Karpas-422 (cell line): ENCODE data around the gene VWA8. TPM values are rescaled to one million over a fixed set of nuclear protein-coding genes. Genes with fewer than 3 reads are reported as not detected.

Experiments
- DNase-seq: peaks from one replicate; pipeline ENCODE4 v3.0.0-alpha.2; 2015
- H2AFZ ChIP-seq: fragments of 200-600 bp; sonication (generic); 2 replicates; pipeline ENCODE4 v1.6.1; 2014; ENCODE audit warnings: antibody characterized with exemption, low read length, mixed read lengths
- H3K27ac ChIP-seq: fragments of 200-600 bp; sonication (generic); 2 replicates; pipeline ENCODE4 v1.5.1; 2014; ENCODE audit warnings: mild to moderate bottlenecking, low read length, moderate library complexity
- H3K27me3 ChIP-seq: fragments of 200-600 bp; sonication (generic); 2 replicates; pipeline ENCODE4 v1.6.1; 2014; ENCODE audit warnings: low read length, mixed read lengths
- H3K36me3 ChIP-seq: fragments of 200-600 bp; sonication (generic); 2 replicates; pipeline ENCODE4 v1.6.1; 2014; ENCODE audit warnings: low read length, mixed read lengths; ENCODE audit not compliant: insufficient read depth
- H3K4me1 ChIP-seq: fragments of 200-600 bp; sonication (generic); 2 replicates; pipeline ENCODE4 v1.6.1; 2014; ENCODE audit warnings: mild to moderate bottlenecking, low read length, mixed read lengths
- H3K4me2 ChIP-seq: fragments of 200-600 bp; sonication (generic); 2 replicates; pipeline ENCODE4 v1.6.1; 2014; ENCODE audit warnings: low read length, low read depth, mild to moderate bottlenecking; ENCODE audit not compliant: poor library complexity, severe bottlenecking
- H3K4me3 ChIP-seq: fragments of 200-600 bp; sonication (generic); 2 replicates; pipeline ENCODE4 v1.5.1; 2014; ENCODE audit warnings: mild to moderate bottlenecking, antibody characterized with exemption, low read length, mixed read lengths
- H3K79me2 ChIP-seq: fragments of 200-600 bp; sonication (generic); 2 replicates; pipeline ENCODE4 v1.6.1; 2014; ENCODE audit warnings: mild to moderate bottlenecking, low read length, mixed read lengths
- H3K9ac ChIP-seq: fragments of 200-600 bp; sonication (generic); 2 replicates; pipeline ENCODE4 v1.6.0; 2014; ENCODE audit warnings: low read length
- H3K9me2 ChIP-seq: fragments of 200-600 bp; sonication (generic), shearing (Covaris generic); replicated peaks from 2 replicates; pipeline ENCODE4 v1.6.0; 2014; ENCODE audit warnings: mild to moderate bottlenecking, low read length, moderate library complexity; ENCODE audit not compliant: insufficient read depth
- H3K9me3 ChIP-seq: fragments of 300-700, 200-600 bp; sonication (generic); 2 replicates; pipeline ENCODE4 v1.6.1; 2014; ENCODE audit warnings: low read length, mixed read lengths
- H4K20me1 ChIP-seq: fragments of 200-600 bp; sonication (generic); 2 replicates; pipeline ENCODE4 v1.6.1; 2014; ENCODE audit warnings: mild to moderate bottlenecking, antibody characterized with exemption, low read length, low read depth; ENCODE audit not compliant: insufficient read depth
- total RNA-seq: library from RNA; depleted of rRNA; stranded (reverse); fragments of >200 nt; shearing (Covaris generic); gene quantifications from 2 replicates; pipeline ENCODE4 v1.2.3, GENCODE V29; 2014; ENCODE audit warnings: low replicate concordance

Gene VWA8
- total RNA-seq, 1 experiment from 2014 or later = 35.7 TPM

GRCh38 chr13:41696163-41697003, 264.5 kb downstream of the VWA8 start:
- no peaks in the 10 kb centered on the region for H3K9me3 ChIP-seq
- H3K9ac ChIP-seq = no peak overlapping the region
- H2AFZ ChIP-seq = no peak overlapping the region
- no peaks in the 10 kb centered on the region for H3K27me3 ChIP-seq
- H3K4me3 ChIP-seq = no peak overlapping the region
- H3K4me1 ChIP-seq = peaks cover 39% of the 10 kb centered on the region
- DNase-seq = no peak
- no peaks in the 10 kb centered on the region for H3K9me2 ChIP-seq
- H3K4me2 ChIP-seq = no peak overlapping the region
- no peaks in the 10 kb centered on the region for H4K20me1 ChIP-seq
- no peaks in the 10 kb centered on the region for H3K79me2 ChIP-seq
- H3K36me3 ChIP-seq = no peaks in the 10 kb centered on the region; the same call in 1 of the 2 replicates
- H3K27ac ChIP-seq = no peak overlapping the region

GRCh38 chr13:41694545-41695301, 266.2 kb downstream of the VWA8 start:
- no peak overlapping the region for H3K9ac ChIP-seq
- no peak for DNase-seq

GRCh38 chr13:41693434-41693833, 267.5 kb downstream of the VWA8 start:
- DNase-seq = no peak
- Histone ChIP-seq H3K79me2 (no peaks in the 10 kb centered on the region), H3K36me3 (no peaks in the 10 kb centered on the region; the same call in 1 of the 2 replicates), H3K27ac (no peak overlapping the region), H3K27me3 (no peaks in the 10 kb centered on the region), H3K9me2 (no peaks in the 10 kb centered on the region), H4K20me1 (no peaks in the 10 kb centered on the region), H3K4me1 (peaks cover 19% of the 10 kb centered on the region), H3K4me2 (no peak overlapping the region), H2AFZ (no peak overlapping the region), H3K4me3 (no peak overlapping the region), H3K9ac (no peak overlapping the region), H3K9me3 (no peaks in the 10 kb centered on the region)

More at GRCh38 chr13:41694545-41695301, 266.2 kb downstream of the VWA8 start:
- Histone ChIP-seq H4K20me1 (no peaks in the 10 kb centered on the region), H3K4me2 (no peak overlapping the region), H2AFZ (no peak overlapping the region), H3K4me1 (peaks cover 23% of the 10 kb centered on the region), H3K9me3 (no peaks in the 10 kb centered on the region), H3K79me2 (no peaks in the 10 kb centered on the region), H3K4me3 (no peak overlapping the region), H3K36me3 (no peaks in the 10 kb centered on the region; the same call in 1 of the 2 replicates), H3K27me3 (no peaks in the 10 kb centered on the region), H3K9me2 (no peaks in the 10 kb centered on the region), H3K27ac (no peak overlapping the region)

- no peaks in the 10 kb centered on the region for H3K79me2 ChIP-seq
- no peak for DNase-seq
Measured at GRCh38 chr13:41691274-41691673, 269.6 kb downstream of the VWA8 start.

GRCh38 chr13:41682766-41683165, 278.1 kb downstream of the VWA8 start:
- no peaks in the 10 kb centered on the region for H3K27me3 ChIP-seq
- H3K4me1 ChIP-seq = peaks cover 10% of the 10 kb centered on the region
- no peak overlapping the region for H3K4me2 ChIP-seq
- H3K79me2 ChIP-seq = no peaks in the 10 kb centered on the region
- H3K9me3 ChIP-seq = no peaks in the 10 kb centered on the region
- no peaks in the 10 kb centered on the region for H3K9me2 ChIP-seq
- no peak overlapping the region for H3K27ac ChIP-seq
- H3K36me3 ChIP-seq = 0 out of 2 replicates have a peak, but pooled peaks cover 5% of the 10 kb centered on the region
- H3K9ac ChIP-seq = no peak overlapping the region
- H4K20me1 ChIP-seq = no peaks in the 10 kb centered on the region
- no peak overlapping the region for H3K4me3 ChIP-seq
- DNase-seq = no peak
- H2AFZ ChIP-seq = no peak overlapping the region

More at GRCh38 chr13:41691274-41691673, 269.6 kb downstream of the VWA8 start:
- Histone ChIP-seq H3K4me3 (no peak overlapping the region), H3K9ac (no peak overlapping the region), H4K20me1 (no peaks in the 10 kb centered on the region), H3K4me1 (peaks cover 17% of the 10 kb centered on the region), H3K9me3 (no peaks in the 10 kb centered on the region), H3K9me2 (no peaks in the 10 kb centered on the region), H3K36me3 (no peaks in the 10 kb centered on the region; the same call in 1 of the 2 replicates), H3K27me3 (no peaks in the 10 kb centered on the region), H3K4me2 (no peak overlapping the region), H3K27ac (no peak overlapping the region), H2AFZ (no peak overlapping the region)

GRCh38 chr13:41682001-41682400, 278.9 kb downstream of the VWA8 start:
- no peak for DNase-seq
- no peak overlapping the region for H2AFZ ChIP-seq
- H3K9me2 ChIP-seq = no peaks in the 10 kb centered on the region
- no peaks in the 10 kb centered on the region for H3K27me3 ChIP-seq
- no peak overlapping the region for H3K4me3 ChIP-seq
- no peaks in the 10 kb centered on the region for H4K20me1 ChIP-seq
- H3K4me1 ChIP-seq = peaks cover 10% of the 10 kb centered on the region
- no peak overlapping the region for H3K4me2 ChIP-seq
- H3K36me3 ChIP-seq = 0 out of 2 replicates have a peak, but pooled peaks cover 5% of the 10 kb centered on the region
- no peak overlapping the region for H3K9ac ChIP-seq
- no peak overlapping the region for H3K27ac ChIP-seq
- H3K79me2 ChIP-seq = no peaks in the 10 kb centered on the region
- no peaks in the 10 kb centered on the region for H3K9me3 ChIP-seq

- no peaks in the 10 kb centered on the region for H4K20me1 ChIP-seq
- DNase-seq = no peak
- H3K9ac ChIP-seq = no peak overlapping the region
- no peaks in the 10 kb centered on the region for H3K27me3 ChIP-seq
- 0 out of 2 replicates have a peak, but pooled peaks cover 5% of the 10 kb centered on the region for H3K36me3 ChIP-seq
- H3K79me2 ChIP-seq = no peaks in the 10 kb centered on the region
- H3K4me2 ChIP-seq = no peak overlapping the region
- H3K27ac ChIP-seq = no peak overlapping the region
- H2AFZ ChIP-seq = no peak overlapping the region
- no peaks in the 10 kb centered on the region for H3K9me3 ChIP-seq
- H3K4me3 ChIP-seq = no peak overlapping the region
- no peaks in the 10 kb centered on the region for H3K9me2 ChIP-seq
- peaks cover 10% of the 10 kb centered on the region for H3K4me1 ChIP-seq
Measured at GRCh38 chr13:41681587-41681986, 279.3 kb downstream of the VWA8 start.

GRCh38 chr13:41680900-41681299, 280.0 kb downstream of the VWA8 start:
- Histone ChIP-seq H3K4me3 (no peak overlapping the region), H3K79me2 (no peaks in the 10 kb centered on the region), H3K27ac (no peak overlapping the region), H3K4me2 (no peak overlapping the region), H3K27me3 (no peaks in the 10 kb centered on the region), H3K9ac (no peak overlapping the region), H2AFZ (no peak overlapping the region), H3K4me1 (peaks cover 10% of the 10 kb centered on the region), H3K9me3 (no peaks in the 10 kb centered on the region), H3K9me2 (no peaks in the 10 kb centered on the region), H3K36me3 (0 out of 2 replicates have a peak, but pooled peaks cover 5% of the 10 kb centered on the region), H4K20me1 (no peaks in the 10 kb centered on the region)
- no peak for DNase-seq
